Right lobe of liver (tissue), 6 donors: ENCODE data around the gene KHDRBS2. TPM values are rescaled to one million over a fixed set of nuclear protein-coding genes. Genes with fewer than 3 reads are reported as not detected.

ENCODE experiments used
- ATAC-seq, 4 donors: fragments of 200-7000 bp; cut with Tn5 transposase; one replicate each; pipeline ENCODE4 v1.9.1; 2020; ENCODE audit warnings: mild to moderate bottlenecking in 4 of 4, moderate library complexity in 4 of 4
- DNase-seq, 3 donors: peaks; one replicate each; pipeline ENCODE4 v3.0.0-alpha.2; 2020
- H3K27ac ChIP-seq, 3 donors: fragments of 200-600 bp; one replicate each; pipeline ENCODE4 v1.8.0; 2022
- H3K27me3 ChIP-seq, 2 donors: fragments of 200-600 bp; one replicate each; pipeline ENCODE4 v1.8.0; 2022
- H3K36me3 ChIP-seq, 4 donors: fragments of 200-600 bp; sonication (generic) in 1 of 4; one replicate each; pipeline versions ENCODE4 v1.5.1 to v1.8.0; 2017 to 2022; ENCODE audit warnings: control low read depth in 1 of 4
- H3K4me1 ChIP-seq, 4 donors: fragments of 200-600 bp; sonication (generic) in 1 of 4; one replicate each; pipeline versions ENCODE4 v1.5.1 to v1.8.0; 2017 to 2022; ENCODE audit warnings: control low read depth in 1 of 4
- H3K4me3 ChIP-seq, 3 donors: fragments of 200-600 bp; one replicate each; pipeline ENCODE4 v1.8.0; 2022
- H3K9me3 ChIP-seq, 4 donors: fragments of 200-600 bp; sonication (generic) in 1 of 4; one replicate each; pipeline versions ENCODE4 v1.5.1 to v1.8.0; 2017 to 2022; ENCODE audit warnings: control low read depth in 1 of 4
- CTCF ChIP-seq, 4 donors: fragments of 200-600 bp in 3 of 4; fragments of 450-650 bp in 1 of 4; IDR thresholded peaks; one replicate each; pipeline versions ENCODE4 v1.5.1 to v1.8.0; 2016 to 2022; ENCODE audit warnings: antibody characterized with exemption in 4 of 4, mild to moderate bottlenecking in 2 of 4
- POLR2A ChIP-seq: fragments of 450-650 bp; IDR thresholded peaks from one replicate; pipeline ENCODE4 v1.6.1; 2017; ENCODE audit warnings: antibody characterized with exemption, mild to moderate bottlenecking
- WGBS: methylation state at CpG from one replicate; pipeline ENCODE4 v1.1.6; 2018; ENCODE audit warnings: low coverage, low lambda C conversion rate; ENCODE audit not compliant: insufficient coverage; ENCODE audit errors: missing lambda C conversion rate; 5-methylcytosine and 5-hydroxymethylcytosine counted together
- intact Hi-C, 2 donors: fragments of 100-400 bp; cut with DNase I; formaldehyde crosslinking; loops; one replicate each; pipeline versions ENCODE4 v1.11.2 to v1.14.1; 2022
- total RNA-seq, 6 experiments: library from RNA; depleted of rRNA in 2 of 6; stranded (reverse); fragments of >200 nt in 2 of 6; fragmentation: NEBNext Ultra II Directional in 3 of 6; extraction: Animal tissue kit (Norgen Biotek cat#: 25700) in 3 of 6; gene quantifications; one replicate each; pipeline versions ENCODE4 v1.1.0 to v1.2.4, GENCODE V29; 2016 to 2023
- donor health status: DM: no; HTN: yes; CAD: no.
- donor health status: DM: no; HTN: no; CAD: no.
- donor health status: DM: no; HTN: no; CAD: no.
- donor health status: DM: no; HTN: yes; CAD: no.
- donor health status: DM: no; HTN: yes; CAD: no.

The KHDRBS2 gene
- total RNA-seq, 6 experiments from 2014 or later: 0.43 TPM; not detected in 5

GRCh38 chr6:61950811-61951210, 335.2 kb downstream of the KHDRBS2 start:
- TF ChIP-seq POLR2A: no peak
- no peak for TF ChIP-seq CTCF (IDR thresholded peaks at IDR 0.05)
- intact Hi-C loops: no loop called here
- no peaks in the 10 kb centered on the region for H3K36me3 ChIP-seq
- DNase-seq (no peak), ATAC-seq (no peak)
- H3K4me1 ChIP-seq: no peaks in the 10 kb centered on the region
- H3K27me3 ChIP-seq: no peaks in the 10 kb centered on the region
- no peaks in the 10 kb centered on the region for H3K9me3 ChIP-seq
- WGBS: 35% methylated on average over 1 of the region's 1 CpG
- H3K4me3 ChIP-seq: no peak overlapping the region
- H3K27ac ChIP-seq: no peak overlapping the region

GRCh38 chr6:61949971-61950370, 336.1 kb downstream of the KHDRBS2 start:
- Histone ChIP-seq H3K27me3 (no peaks in the 10 kb centered on the region), H3K4me3 (no peak overlapping the region), H3K27ac (no peak overlapping the region), H3K9me3 (no peaks in the 10 kb centered on the region), H3K4me1 (no peaks in the 10 kb centered on the region), H3K36me3 (no peaks in the 10 kb centered on the region)
- ATAC-seq (no peak), DNase-seq (no peak)
- intact Hi-C loops: no loop called here
- WGBS: 59% methylated on average over 1 of the region's 1 CpG
- TF ChIP-seq POLR2A: no peak

- Histone ChIP-seq H3K27ac (no peak overlapping the region), H3K36me3 (no peaks in the 10 kb centered on the region)
Measured at GRCh38 chr6:61949161-61949560, 336.9 kb downstream of the KHDRBS2 start.

GRCh38 chr6:61947311-61947947, 338.6 kb downstream of the KHDRBS2 start:
- DNase-seq (no peak), ATAC-seq (no peak)
- Histone ChIP-seq H3K9me3 (no peaks in the 10 kb centered on the region), H3K4me1 (no peaks in the 10 kb centered on the region), H3K27me3 (no peaks in the 10 kb centered on the region), H3K4me3 (no peak overlapping the region), H3K27ac (no peak overlapping the region), H3K36me3 (no peaks in the 10 kb centered on the region)
- TF ChIP-seq POLR2A: no peak
- TF ChIP-seq CTCF (IDR thresholded peaks at IDR 0.05): no peak
- intact Hi-C loops: no loop called here

More at GRCh38 chr6:61949161-61949560, 336.9 kb downstream of the KHDRBS2 start:
- no peak for TF ChIP-seq CTCF (IDR thresholded peaks at IDR 0.05)
- no peak for TF ChIP-seq POLR2A
- no peaks in the 10 kb centered on the region for H3K9me3 ChIP-seq
- DNase-seq: no peak
- ATAC-seq: no peak
- H3K27me3 ChIP-seq: no peaks in the 10 kb centered on the region
- intact Hi-C loops: no loop called here
- no peak overlapping the region for H3K4me3 ChIP-seq
- H3K4me1 ChIP-seq: no peaks in the 10 kb centered on the region

- TF ChIP-seq CTCF (IDR thresholded peaks at IDR 0.05) (no peak), POLR2A (no peak)
- Histone ChIP-seq H3K27me3 (no peaks in the 10 kb centered on the region), H3K36me3 (no peaks in the 10 kb centered on the region), H3K4me1 (no peaks in the 10 kb centered on the region), H3K9me3 (no peaks in the 10 kb centered on the region), H3K27ac (no peak overlapping the region), H3K4me3 (no peak overlapping the region)
- no peak for DNase-seq
- intact Hi-C loops: no loop called here
- WGBS: no CpG with 5 or more reads among the region's 2 CpGs
- ATAC-seq: no peak
Measured at GRCh38 chr6:61940919-61941318, 345.1 kb downstream of the KHDRBS2 start.
